ENCODE data around the gene KCNAB2. TPM values are rescaled to one million over a fixed set of nuclear protein-coding genes. Genes with fewer than 3 reads are reported as not detected.

KCNAB2 gene
- total RNA-seq, 1 experiment from 2014 or later = 10.3 TPM

GRCh38 chr1:6026095-6026809, 19.4 kb upstream of the KCNAB2 start (continued):
- TF ChIP-seq, protein P1, sequence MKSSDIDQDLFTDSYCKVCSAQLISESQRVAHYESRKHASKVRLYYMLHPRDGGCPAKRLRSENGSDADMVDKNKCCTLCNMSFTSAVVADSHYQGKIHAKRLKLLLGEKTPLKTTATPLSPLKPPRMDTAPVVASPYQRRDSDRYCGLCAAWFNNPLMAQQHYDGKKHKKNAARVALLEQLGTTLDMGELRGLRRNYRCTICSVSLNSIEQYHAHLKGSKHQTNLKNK (CRISPR knock-in tag; IDR thresholded peaks at IDR 0.05) = no peak
- TF ChIP-seq JAZF1 (CRISPR knock-in tag; IDR thresholded peaks at IDR 0.05) (no peak), NR3C1 (CRISPR knock-in tag; conservative IDR thresholded peaks at IDR 0.05; ENCODE audit: low read depth) (no peak), ETV6 (CRISPR knock-in tag; IDR thresholded peaks at IDR 0.05) (peak; percentile 52; the same call in 1 of the 2 replicates), ZSCAN18 (CRISPR knock-in tag; IDR thresholded peaks at IDR 0.05) (no peak), E2F4 (CRISPR knock-in tag; IDR thresholded peaks at IDR 0.05; ENCODE audit: borderline replicate concordance, low read depth) (no peak), MXD4 (CRISPR knock-in tag; IDR thresholded peaks at IDR 0.05; ENCODE audit: borderline replicate concordance) (no peak), CBFB (CRISPR knock-in tag; IDR thresholded peaks at IDR 0.05; ENCODE audit: low read depth) (0 out of 2 replicates have a peak, but pooled peaks have one; percentile 30), NFE2L1 (CRISPR knock-in tag; IDR thresholded peaks at IDR 0.05) (no peak), ZNF423 (CRISPR knock-in tag; IDR thresholded peaks at IDR 0.05) (peak; percentile 40; the same call in 1 of the 2 replicates), ZNF219 (CRISPR knock-in tag; IDR thresholded peaks at IDR 0.05; ENCODE audit: borderline replicate concordance) (no peak), FOXP4 (CRISPR knock-in tag; IDR thresholded peaks at IDR 0.05) (peak; percentile 76), ZBTB21 (CRISPR knock-in tag; IDR thresholded peaks at IDR 0.05; ENCODE audit: borderline replicate concordance) (no peak), ZNF416 (CRISPR knock-in tag; IDR thresholded peaks at IDR 0.05) (no peak), CREB1 (CRISPR knock-in tag; IDR thresholded peaks at IDR 0.05) (no peak), MAX (CRISPR knock-in tag; IDR thresholded peaks at IDR 0.05) (peak; percentile 90), TP53 (CRISPR knock-in tag; IDR thresholded peaks at IDR 0.05) (0 out of 2 replicates have a peak, but pooled peaks have one; percentile 30), FOXJ3 (CRISPR knock-in tag; IDR thresholded peaks at IDR 0.05; ENCODE audit: borderline replicate concordance) (no peak), PRDM15 (CRISPR knock-in tag; IDR thresholded peaks at IDR 0.05) (no peak), SP1 (CRISPR knock-in tag; conservative IDR thresholded peaks at IDR 0.05) (peak; percentile 69), MYBL2 (CRISPR knock-in tag; IDR thresholded peaks at IDR 0.05) (peak; percentile 50; the same call in 1 of the 2 replicates), OVOL2 (CRISPR knock-in tag; IDR thresholded peaks at IDR 0.05; ENCODE audit: borderline replicate concordance) (no peak)
- TF ChIP-seq, protein P2, sequence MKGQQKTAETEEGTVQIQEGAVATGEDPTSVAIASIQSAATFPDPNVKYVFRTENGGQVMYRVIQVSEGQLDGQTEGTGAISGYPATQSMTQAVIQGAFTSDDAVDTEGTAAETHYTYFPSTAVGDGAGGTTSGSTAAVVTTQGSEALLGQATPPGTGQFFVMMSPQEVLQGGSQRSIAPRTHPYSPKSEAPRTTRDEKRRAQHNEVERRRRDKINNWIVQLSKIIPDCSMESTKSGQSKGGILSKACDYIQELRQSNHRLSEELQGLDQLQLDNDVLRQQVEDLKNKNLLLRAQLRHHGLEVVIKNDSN (CRISPR knock-in tag; IDR thresholded peaks at IDR 0.05) = peak; percentile 52; the same call in 1 of the 2 replicates
- TF ChIP-seq, protein P3, sequence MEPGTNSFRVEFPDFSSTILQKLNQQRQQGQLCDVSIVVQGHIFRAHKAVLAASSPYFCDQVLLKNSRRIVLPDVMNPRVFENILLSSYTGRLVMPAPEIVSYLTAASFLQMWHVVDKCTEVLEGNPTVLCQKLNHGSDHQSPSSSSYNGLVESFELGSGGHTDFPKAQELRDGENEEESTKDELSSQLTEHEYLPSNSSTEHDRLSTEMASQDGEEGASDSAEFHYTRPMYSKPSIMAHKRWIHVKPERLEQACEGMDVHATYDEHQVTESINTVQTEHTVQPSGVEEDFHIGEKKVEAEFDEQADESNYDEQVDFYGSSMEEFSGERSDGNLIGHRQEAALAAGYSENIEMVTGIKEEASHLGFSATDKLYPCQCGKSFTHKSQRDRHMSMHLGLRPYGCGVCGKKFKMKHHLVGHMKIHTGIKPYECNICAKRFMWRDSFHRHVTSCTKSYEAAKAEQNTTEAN (CRISPR knock-in tag; IDR thresholded peaks at IDR 0.05) = no peak

Data from WTC11 (cell line).